Naive B cell (primary cell): ENCODE data around the gene HNF1B. TPM values are rescaled to one million over a fixed set of nuclear protein-coding genes. Genes with fewer than 3 reads are reported as not detected.
A peak's percentile ranks its signal among the peaks of the same experiment; 100 is the strongest.

Experiments
- ATAC-seq, 2 donors: fragments of 150-1000 bp; cut with Tn5 transposase; 2 replicates each; pipeline ENCODE4 v1.10.0; 2021; ENCODE audit warnings: low read depth in 2 of 2, mild to moderate bottlenecking in 2 of 2, moderate library complexity in 2 of 2
- DNase-seq: peaks from one replicate; pipeline ENCODE4 v3.0.0; 2022
- H3K27ac Mint-ChIP-seq, 6 donors: one replicate each; pipeline ENCODE4 v1.8.0; 2020 to 2022; ENCODE audit warnings: mild to moderate bottlenecking in 6 of 6, mixed read lengths in 6 of 6, moderate library complexity in 5 of 6, inconsistent platforms in 2 of 6
- H3K27me3 Mint-ChIP-seq, 3 donors: one replicate each; pipeline ENCODE4 v1.8.0; 2021 to 2022; ENCODE audit warnings: mixed read lengths in 3 of 3, mild to moderate bottlenecking in 1 of 3
- H3K36me3 Mint-ChIP-seq, 2 donors: one replicate each; pipeline ENCODE4 v1.8.0; 2020 to 2022; ENCODE audit warnings: mixed read lengths in 2 of 2, inconsistent platforms in 1 of 2, mild to moderate bottlenecking in 1 of 2
- H3K4me1 Mint-ChIP-seq, 3 donors: one replicate each; pipeline ENCODE4 v1.8.0; 2020 to 2022; ENCODE audit warnings: mixed read lengths in 3 of 3, inconsistent platforms in 1 of 3, mild to moderate bottlenecking in 1 of 3, moderate library complexity in 1 of 3
- H3K4me3 Mint-ChIP-seq, 8 donors: one replicate each; pipeline ENCODE4 v1.8.0; 2020 to 2022; ENCODE audit warnings: mild to moderate bottlenecking in 8 of 8, mixed read lengths in 8 of 8, moderate library complexity in 8 of 8, inconsistent platforms in 2 of 8
- H3K9me3 Mint-ChIP-seq, 7 donors: one replicate each; pipeline ENCODE4 v1.8.0; 2020 to 2022; ENCODE audit warnings: mixed read lengths in 7 of 7, mild to moderate bottlenecking in 5 of 7, inconsistent platforms in 2 of 7, moderate library complexity in 1 of 7
- polyA plus RNA-seq, 6 donors: library from polyadenylated mRNA; unstranded; fragments of 300-500 nt; fragmentation: Illumina TruSeq; gene quantifications; one replicate each; pipeline ENCODE4 v1.2.3, GENCODE V29; 2021; ENCODE audit warnings: low read depth in 6 of 6

Gene HNF1B
- polyA plus RNA-seq, 6 donors from 2014 or later, result 0.09 TPM; not detected in 5

DNA sequence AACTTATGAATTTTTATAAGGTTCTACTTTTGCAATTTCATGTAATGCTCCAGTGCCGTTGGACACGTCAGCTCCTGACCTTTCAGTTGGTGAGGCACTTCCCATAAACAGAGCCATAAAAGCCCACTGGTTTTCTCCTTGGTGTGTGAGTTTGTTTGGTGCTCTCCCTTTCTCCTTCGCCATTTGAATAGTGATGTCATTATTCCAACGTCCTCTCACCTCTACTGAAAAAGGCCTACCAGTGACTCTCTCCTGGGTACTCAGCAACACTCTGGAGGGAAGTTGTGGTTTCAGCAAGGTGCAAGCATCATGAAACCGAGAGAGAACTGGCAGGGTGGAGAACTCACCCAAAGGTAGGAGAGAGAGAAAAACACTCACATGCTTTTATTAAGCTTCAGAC is 29.6 kb upstream of the HNF1B start:
- no peaks in the 10 kb centered on the region for H3K36me3 Mint-ChIP-seq
- peak; percentile 98 for ATAC-seq
- peak; percentile 79 for DNase-seq
- peaks cover 6 to 11% (median 11%) of the 10 kb centered on the region in 3 donors for H3K27me3 Mint-ChIP-seq
- peak overlapping the region in 5 of 6 donors; percentile 0 to 53 (median 30) for H3K27ac Mint-ChIP-seq
- H3K4me3 Mint-ChIP-seq, result peak overlapping the region in 4 of 8 donors; percentile 6 to 54 (median 52)
- no peaks in the 10 kb centered on the region for H3K9me3 Mint-ChIP-seq
- peaks cover 13 to 21% (median 14%) of the 10 kb centered on the region in 3 donors for H3K4me1 Mint-ChIP-seq

GRCh38 chr17:37772982-37773381 is 28.1 kb upstream of the HNF1B start:
- H3K4me3 Mint-ChIP-seq, result no peak overlapping the region
- peak overlapping the region in 2 of 6 donors; percentile 54 to 57 for H3K27ac Mint-ChIP-seq

GRCh38 chr17:37770631-37771518 is 26.0 kb upstream of the HNF1B start:
- no peak overlapping the region for H3K4me3 Mint-ChIP-seq
- H3K27ac Mint-ChIP-seq, result no peak overlapping the region
- no peak for ATAC-seq
- DNase-seq, result no peak
- H3K4me1 Mint-ChIP-seq, result peaks cover 13 to 21% (median 14%) of the 10 kb centered on the region in 3 donors
- H3K9me3 Mint-ChIP-seq, result no peaks in the 10 kb centered on the region
- H3K36me3 Mint-ChIP-seq, result no peaks in the 10 kb centered on the region
- H3K27me3 Mint-ChIP-seq, result peaks cover 6 to 25% (median 23%) of the 10 kb centered on the region in 3 donors

More at GRCh38 chr17:37772982-37773381, 28.1 kb upstream of the HNF1B start:
- Mint-ChIP-seq H3K27me3 (peaks cover 6 to 12% (median 11%) of the 10 kb centered on the region in 3 donors), H3K9me3 (no peaks in the 10 kb centered on the region), H3K36me3 (no peaks in the 10 kb centered on the region), H3K4me1 (peaks cover 13 to 21% (median 14%) of the 10 kb centered on the region in 3 donors)
- no peak for ATAC-seq
- DNase-seq, result no peak

GRCh38 chr17:37769050-37769449 is 24.2 kb upstream of the HNF1B start:
- Mint-ChIP-seq H3K27me3 (peaks cover 14 to 25% (median 23%) of the 10 kb centered on the region in 3 donors), H3K36me3 (no peaks in the 10 kb centered on the region), H3K27ac (no peak overlapping the region), H3K9me3 (no peaks in the 10 kb centered on the region), H3K4me3 (no peak overlapping the region), H3K4me1 (peaks cover 12 to 15% (median 12%) of the 10 kb centered on the region in 3 donors)
- DNase-seq (no peak), ATAC-seq (no peak)

DNA sequence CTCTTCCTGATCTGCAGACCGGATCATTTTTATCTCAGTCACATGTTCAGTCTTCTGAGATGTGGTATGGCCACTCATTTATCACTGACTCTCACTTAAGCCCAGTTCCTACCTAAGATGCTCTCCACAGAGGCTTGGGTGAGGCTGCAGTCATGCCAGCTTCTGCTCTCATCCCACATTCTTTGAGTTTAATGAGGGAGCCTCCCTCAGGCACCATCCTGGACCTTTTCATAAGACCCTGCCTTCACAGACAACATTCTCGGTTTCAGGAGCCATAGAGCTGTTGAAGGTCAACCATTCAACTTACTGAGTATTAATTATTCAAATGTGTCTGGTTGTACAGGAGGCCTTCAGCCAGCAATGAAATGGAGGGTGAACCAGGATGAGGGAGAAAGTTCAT is 23.6 kb upstream of the HNF1B start:
- peaks cover 14 to 25% (median 23%) of the 10 kb centered on the region in 3 donors for H3K27me3 Mint-ChIP-seq
- ATAC-seq, result no peak
- H3K27ac Mint-ChIP-seq, result no peak overlapping the region

GRCh38 chr17:37766971-37767370 is 22.1 kb upstream of the HNF1B start:
- Mint-ChIP-seq H3K36me3 (no peaks in the 10 kb centered on the region), H3K27ac (peak overlapping the region in 1 of 6 donors; percentile 31), H3K27me3 (peaks cover 19 to 32% (median 31%) of the 10 kb centered on the region in 3 donors), H3K4me1 (peaks cover 8 to 12% (median 10%) of the 10 kb centered on the region in 3 donors), H3K4me3 (no peak overlapping the region), H3K9me3 (no peaks in the 10 kb centered on the region)
- no peak for ATAC-seq
- no peak for DNase-seq

More for the DNA sequence above, 23.6 kb upstream of the HNF1B start:
- Mint-ChIP-seq H3K9me3 (no peaks in the 10 kb centered on the region), H3K36me3 (no peaks in the 10 kb centered on the region), H3K4me1 (peaks cover 10 to 12% (median 10%) of the 10 kb centered on the region in 3 donors), H3K4me3 (no peak overlapping the region)
- no peak for DNase-seq

- no peaks in the 10 kb centered on the region for H3K9me3 Mint-ChIP-seq
- no peak overlapping the region for H3K4me3 Mint-ChIP-seq
- no peak for ATAC-seq
- peaks cover 5 to 10% (median 10%) of the 10 kb centered on the region in 3 donors for H3K4me1 Mint-ChIP-seq
- peaks cover 26 to 34% (median 31%) of the 10 kb centered on the region in 3 donors for H3K27me3 Mint-ChIP-seq
- H3K36me3 Mint-ChIP-seq, result no peaks in the 10 kb centered on the region
- peak overlapping the region in 1 of 6 donors; percentile 5 for H3K27ac Mint-ChIP-seq
- no peak for DNase-seq
These were observed 19.5 kb upstream of the HNF1B start for GRCh38 chr17:37764383-37764782.

DNA sequence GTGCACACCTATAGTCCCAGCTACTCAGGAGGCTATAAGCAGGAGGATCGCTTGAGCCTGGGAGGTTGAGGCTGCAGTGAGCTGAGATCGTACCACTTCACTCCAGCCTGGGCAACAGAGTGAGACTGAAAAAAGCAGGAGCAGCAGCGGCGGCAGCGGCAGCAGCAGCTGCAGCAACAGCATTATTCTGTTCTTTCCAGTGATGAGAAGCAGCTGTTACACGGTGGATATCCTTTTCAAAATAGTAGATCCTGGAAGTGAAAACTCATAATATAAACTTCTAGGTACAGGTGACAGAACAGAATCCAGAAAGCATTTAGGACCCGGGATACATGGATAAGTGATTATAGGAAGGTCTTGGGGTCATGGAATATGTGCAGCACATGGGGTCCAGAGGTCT is 17.8 kb upstream of the HNF1B start:
- H3K4me3 Mint-ChIP-seq, result no peak overlapping the region
- no peaks in the 10 kb centered on the region for H3K9me3 Mint-ChIP-seq
- H3K27me3 Mint-ChIP-seq, result peaks cover 38 to 43% (median 41%) of the 10 kb centered on the region in 3 donors
- peaks cover 0 to 5% of the 10 kb centered on the region in 2 donors for H3K36me3 Mint-ChIP-seq
- no peak for DNase-seq
- H3K4me1 Mint-ChIP-seq, result peaks cover 5 to 10% (median 10%) of the 10 kb centered on the region in 3 donors
- no peak for ATAC-seq
- H3K27ac Mint-ChIP-seq, result peak overlapping the region in 1 of 6 donors; percentile 47

GRCh38 chr17:37761961-37762360 is 17.1 kb upstream of the HNF1B start:
- DNase-seq, result no peak
- H3K27ac Mint-ChIP-seq, result peak overlapping the region in 1 of 6 donors; percentile 35
- H3K4me1 Mint-ChIP-seq, result peaks cover 5 to 10% (median 10%) of the 10 kb centered on the region in 3 donors
- no peaks in the 10 kb centered on the region for H3K9me3 Mint-ChIP-seq
- H3K36me3 Mint-ChIP-seq, result peaks cover 0 to 5% of the 10 kb centered on the region in 2 donors
- H3K27me3 Mint-ChIP-seq, result peaks cover 34 to 46% (median 40%) of the 10 kb centered on the region in 3 donors
- no peak overlapping the region for H3K4me3 Mint-ChIP-seq
- no peak for ATAC-seq

- Mint-ChIP-seq H3K27me3 (peaks cover 32 to 50% (median 38%) of the 10 kb centered on the region in 3 donors), H3K9me3 (no peaks in the 10 kb centered on the region), H3K4me3 (no peak overlapping the region), H3K36me3 (peaks cover 0 to 5% of the 10 kb centered on the region in 2 donors), H3K27ac (no peak overlapping the region), H3K4me1 (peaks cover 5 to 10% (median 10%) of the 10 kb centered on the region in 3 donors)
- no peak for DNase-seq
- no peak for ATAC-seq
These were observed 16.2 kb upstream of the HNF1B start for GRCh38 chr17:37761059-37761458.

DNA sequence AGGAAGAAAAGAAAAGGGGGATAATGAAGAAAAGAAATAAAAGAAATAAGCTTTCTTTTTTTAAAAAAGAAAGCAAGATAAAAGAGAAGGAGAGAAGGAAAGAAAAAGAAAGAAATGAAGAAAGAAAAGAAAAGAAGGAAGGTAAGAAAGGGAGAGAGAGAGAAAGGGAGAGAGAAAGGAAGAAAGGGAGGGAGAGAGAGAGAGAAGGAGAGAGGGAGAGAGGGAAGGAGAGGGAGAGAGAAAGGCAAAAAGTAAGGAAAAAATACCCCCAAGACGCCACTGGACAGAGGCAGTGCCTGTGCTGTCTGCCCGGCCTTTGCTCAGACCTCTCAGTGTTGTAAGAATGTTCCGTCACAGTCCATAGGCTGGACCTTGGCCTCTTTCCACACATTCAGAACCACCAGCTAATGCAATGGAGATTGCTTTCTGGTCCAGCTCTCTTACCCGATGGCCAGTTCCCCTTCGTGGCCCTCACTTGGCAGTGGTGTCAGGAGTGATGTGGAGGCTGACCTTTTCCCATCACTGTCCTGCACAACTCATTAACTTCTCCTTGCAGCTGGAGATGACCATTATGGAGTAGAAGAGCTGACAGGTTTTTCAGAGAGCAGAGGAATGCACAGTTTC is 14.3 kb upstream of the HNF1B start:
- Mint-ChIP-seq H3K27ac (no peak overlapping the region), H3K4me1 (peaks cover 0 to 2% (median 0%) of the 10 kb centered on the region in 3 donors), H3K36me3 (peaks cover 0 to 5% of the 10 kb centered on the region in 2 donors), H3K9me3 (no peaks in the 10 kb centered on the region), H3K4me3 (no peak overlapping the region), H3K27me3 (peaks cover 39 to 48% (median 44%) of the 10 kb centered on the region in 3 donors)
- DNase-seq (no peak), ATAC-seq (no peak)

- H3K36me3 Mint-ChIP-seq, result peaks cover 0 to 5% of the 10 kb centered on the region in 2 donors
- DNase-seq (no peak), ATAC-seq (no peak)
- H3K9me3 Mint-ChIP-seq, result no peaks in the 10 kb centered on the region
- no peak overlapping the region for H3K27ac Mint-ChIP-seq
- no peaks in the 10 kb centered on the region for H3K4me1 Mint-ChIP-seq
- H3K27me3 Mint-ChIP-seq, result peaks cover 26 to 43% (median 40%) of the 10 kb centered on the region in 3 donors
- H3K4me3 Mint-ChIP-seq, result no peak overlapping the region
These were observed 11.2 kb upstream of the HNF1B start for GRCh38 chr17:37756051-37756450.

DNA sequence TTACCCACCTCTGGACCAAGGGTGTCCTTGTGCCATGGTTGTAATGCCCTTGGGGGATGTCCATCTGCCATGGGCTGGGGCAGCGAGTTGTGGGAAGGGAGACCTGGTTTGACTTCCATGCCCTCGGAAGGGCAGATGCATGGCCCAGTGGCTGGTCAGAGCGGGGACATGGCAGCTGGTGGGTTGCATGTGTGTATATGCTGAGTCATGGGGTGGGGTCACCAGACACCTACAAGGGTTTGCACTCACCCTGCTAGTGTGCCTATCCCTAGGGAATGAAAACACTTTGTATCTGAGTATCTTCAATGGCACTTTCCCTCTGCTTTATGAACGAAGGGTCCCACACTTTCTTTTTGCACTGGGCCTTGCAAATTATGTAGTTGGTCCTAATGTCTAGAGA is 10.6 kb upstream of the HNF1B start:
- Mint-ChIP-seq H3K9me3 (no peaks in the 10 kb centered on the region), H3K36me3 (peaks cover 0 to 5% of the 10 kb centered on the region in 2 donors), H3K27me3 (peaks cover 28 to 47% (median 40%) of the 10 kb centered on the region in 3 donors), H3K4me3 (no peak overlapping the region), H3K4me1 (no peaks in the 10 kb centered on the region), H3K27ac (no peak overlapping the region)
- ATAC-seq (no peak), DNase-seq (no peak)
